B cell (primary cell): Measurements from ENCODE around the gene KIF14. TPM values are rescaled to one million over a fixed set of nuclear protein-coding genes. Genes with fewer than 3 reads are reported as not detected.

Experiments used
- ATAC-seq: fragments of 200-7000 bp; cut with Tn5 transposase; one replicate; pipeline ENCODE4 v1.10.0; 2021; ENCODE audit warnings: low read depth, mild to moderate bottlenecking, moderate number of reproducible peaks, moderate library complexity
- CTCF ChIA-PET: fragments of 350-600 bp; sonication (Branson Sonifier 250); formaldehyde crosslinking; loops from one replicate; lab custom pipeline; 2021; ENCODE audit warnings: antibody characterized with exemption, inconsistent platforms; lab: Charles Lee
- POLR2A ChIA-PET: fragments of 350-600 bp; sonication (Branson Sonifier 250); formaldehyde crosslinking; loops from one replicate; lab custom pipeline; 2021; ENCODE audit warnings: antibody characterized with exemption; lab: Charles Lee
- DNase-seq: peaks from one replicate; pipeline ENCODE4 v3.0.0; 2013
- H2AFZ ChIP-seq: 2 replicates; pipeline ENCODE4 v1.6.1; 2012; ENCODE audit warnings: mild to moderate bottlenecking, low read depth, low read length; ENCODE audit not compliant: insufficient read depth, poor library complexity, severe bottlenecking
- H3K27ac ChIP-seq, 2 donors: 1 replicate in 1 of 2; 2 replicates in 1 of 2; pipeline ENCODE4 v1.5.1; 2012 to 2013; ENCODE audit warnings: low read length in 2 of 2, mild to moderate bottlenecking in 2 of 2, moderate library complexity in 1 of 2
- H3K27me3 ChIP-seq, 4 experiments: fragments of 200-600 bp in 1 of 4; sonication (generic) in 1 of 4; replicated peaks in 1 of 4; 1 replicate in 2 of 4; 2 replicates in 2 of 4; pipeline versions ENCODE4 v1.6.1 to v1.7.0; 2013 to 2016; ENCODE audit warnings: low read length in 3 of 4, mild to moderate bottlenecking in 2 of 4, mixed read lengths in 1 of 4, moderate library complexity in 1 of 4; ENCODE audit not compliant: insufficient read depth in 4 of 4, control insufficient read depth in 3 of 4; ENCODE audit errors: control extremely low read depth in 1 of 4
- H3K36me3 ChIP-seq, 2 experiments: replicated peaks in 1 of 2; 1 replicate in 1 of 2; 2 replicates in 1 of 2; pipeline versions ENCODE4 v1.6.1 to v1.7.1; 2013; ENCODE audit warnings: low read length in 1 of 2; ENCODE audit not compliant: insufficient read depth in 2 of 2, control insufficient read depth in 1 of 2; ENCODE audit errors: control extremely low read depth in 1 of 2, extremely low read depth in 1 of 2
- H3K4me1 ChIP-seq, 2 donors: fragments of 200-600 bp in 1 of 2; sonication (generic) in 1 of 2; 1 replicate in 1 of 2; 2 replicates in 1 of 2; pipeline versions ENCODE4 v1.5.1 to v1.6.1; 2013 to 2017; ENCODE audit warnings: low read length in 2 of 2; ENCODE audit not compliant: control insufficient read depth in 2 of 2, insufficient read depth in 2 of 2
- H3K4me2 ChIP-seq: replicated peaks from 2 replicates; pipeline ENCODE3; 2012; ENCODE audit warnings: mild to moderate bottlenecking, low read depth, low read length; ENCODE audit not compliant: poor library complexity, severe bottlenecking
- H3K4me3 ChIP-seq, 5 experiments: fragments of 200-600 bp in 1 of 5; sonication (generic) in 1 of 5; 1 replicate in 3 of 5; 2 replicates in 2 of 5; pipeline versions ENCODE4 v1.5.1 to v1.7.0; 2011 to 2016; ENCODE audit warnings: low read length in 4 of 5, mild to moderate bottlenecking in 4 of 5, low read depth in 2 of 5, control low read depth in 1 of 5, moderate library complexity in 1 of 5; ENCODE audit not compliant: insufficient read depth in 1 of 5; ENCODE audit errors: control extremely low read depth in 1 of 5, extremely low read depth in 1 of 5
- H3K79me2 ChIP-seq: fragments of 200-600 bp; sonication (generic); one replicate; pipeline ENCODE4 v1.6.0; 2016; ENCODE audit warnings: low read length; ENCODE audit not compliant: control insufficient read depth, insufficient read depth
- H3K9ac ChIP-seq: fragments of 200-600 bp; sonication (generic); 2 replicates; pipeline ENCODE4 v1.6.1; 2017; ENCODE audit warnings: mild to moderate bottlenecking, low read length, moderate library complexity
- H3K9me3 ChIP-seq, 3 donors: one replicate each; pipeline versions ENCODE4 v1.6.1 to v1.7.1; 2013; ENCODE audit warnings: low read length in 2 of 3; ENCODE audit not compliant: control insufficient read depth in 2 of 3, insufficient read depth in 1 of 3; ENCODE audit errors: control extremely low read depth in 1 of 3
- H4K20me1 ChIP-seq: 2 replicates; pipeline ENCODE4 v1.6.0; 2012; ENCODE audit warnings: mild to moderate bottlenecking, low read length; ENCODE audit not compliant: insufficient read depth, control insufficient read depth, poor library complexity, severe bottlenecking
- H3K27ac Mint-ChIP-seq: one replicate; pipeline ENCODE4 v1.8.0; 2021; ENCODE audit warnings: mixed read lengths
- H3K27me3 Mint-ChIP-seq: one replicate; pipeline ENCODE4 v1.8.0; 2021; ENCODE audit warnings: mixed read lengths
- H3K4me1 Mint-ChIP-seq: one replicate; pipeline ENCODE4 v1.8.0; 2021; ENCODE audit warnings: mixed read lengths
- H3K4me3 Mint-ChIP-seq: one replicate; pipeline ENCODE4 v1.8.0; 2021; ENCODE audit warnings: mixed read lengths
- H3K9me3 Mint-ChIP-seq: one replicate; pipeline ENCODE4 v1.8.0; 2022; ENCODE audit warnings: mixed read lengths; ENCODE audit not compliant: insufficient read depth
- CTCF ChIP-seq: fragments of 200-600 bp; IDR thresholded peaks from one replicate; pipeline ENCODE4 v1.8.0; 2022; ENCODE audit warnings: antibody characterized with exemption, mild to moderate bottlenecking
- EZH2 ChIP-seq: IDR thresholded peaks from 2 replicates; pipeline ENCODE4 v1.6.1; 2012; ENCODE audit warnings: borderline replicate concordance, low read depth, mild to moderate bottlenecking, moderate library complexity, low read length; ENCODE audit not compliant: insufficient read depth, poor library complexity, severe bottlenecking
- WGBS: methylation state at CpG from one replicate; pipeline ENCODE4 v1.1.5; 2013; ENCODE audit warnings: missing lambda C conversion rate; ENCODE audit not compliant: insufficient coverage; 5-methylcytosine and 5-hydroxymethylcytosine counted together
- intact Hi-C: fragments of 100-400 bp; cut with micrococcal nuclease; formaldehyde crosslinking; loops from one replicate; pipeline ENCODE4 v1.10.0; 2022
- polyA plus RNA-seq: library from polyadenylated mRNA; depleted of rRNA; stranded (reverse); fragments of >200 nt; gene quantifications from 2 replicates; pipeline ENCODE4 v1.2.3, GENCODE V29; 2012
- total RNA-seq, 2 donors: library from RNA; stranded (reverse); fragments of 120-200 nt in 1 of 2; gene quantifications; 1 replicate in 1 of 2; 2 replicates in 1 of 2; pipeline versions ENCODE4 v1.2.3 to v1.2.4, GENCODE V29; 2013 to 2022

KIF14 gene
- total and polyA plus RNA-seq, 2 donors (not counting 1 experiment from before 2014, with no cell fraction given), result 0.01 to 0.15 TPM

DNA sequence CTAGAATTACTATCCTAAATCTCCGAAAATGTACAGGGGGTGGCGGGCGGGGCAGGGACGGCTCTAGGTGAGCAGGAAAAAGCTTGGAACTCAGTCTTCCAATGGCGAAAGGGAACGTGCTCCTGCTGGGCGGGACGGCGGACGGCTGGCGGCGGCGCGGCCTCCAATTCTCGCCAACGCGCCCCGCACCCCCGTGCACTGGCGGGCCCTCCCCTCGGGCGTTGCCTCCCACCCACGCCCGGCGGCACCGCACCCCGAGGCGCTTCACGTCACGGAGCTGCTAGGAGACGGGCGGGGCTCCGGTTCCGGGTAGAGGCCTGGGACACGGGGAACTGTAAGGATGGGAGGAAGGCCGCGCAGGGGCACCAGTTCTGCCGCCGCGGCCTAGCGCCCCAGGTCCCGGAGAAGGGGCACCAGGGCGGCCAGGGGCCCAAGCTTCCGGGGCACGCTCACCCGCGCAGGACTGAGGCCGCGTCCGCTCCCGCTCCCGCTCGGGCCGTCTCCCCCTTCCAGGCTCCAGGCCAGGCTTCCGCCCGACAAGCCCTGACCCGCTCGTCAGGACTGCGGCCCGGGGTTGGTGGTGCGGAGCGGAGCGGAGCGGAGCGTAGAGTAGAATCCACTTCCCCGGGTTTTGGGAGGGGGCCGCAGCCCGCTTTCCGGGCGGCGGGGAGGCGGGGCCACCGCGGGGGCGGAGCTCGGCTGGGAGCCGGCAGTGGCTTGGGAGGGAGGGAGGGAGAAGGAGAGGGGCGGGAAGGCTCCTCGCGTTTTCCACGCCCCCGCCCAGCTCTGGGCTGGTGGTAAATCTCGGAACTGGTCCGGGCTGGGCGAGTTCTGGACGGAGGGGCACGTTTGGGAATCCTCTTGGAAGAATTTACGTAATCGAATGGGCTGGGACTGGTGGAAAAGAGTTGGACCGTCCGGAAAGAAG lies 49.0 kb upstream of the KIF14 start, which contains the start of gene DDX59:
TSS of gene DDX59 (minus strand) at position 594 of the 928 bp plus-strand sequence. CDS start 3,167 bp downstream, outside the sequence.
- Mint-ChIP-seq H3K27me3 (no peaks in the 10 kb centered on the region), H3K27ac (peak within 1 kb of the TSS; percentile 99), H3K4me3 (peak within 1 kb of the TSS; percentile 99), H3K4me1 (peaks cover 42% of the 10 kb centered on the region), H3K9me3 (no peaks in the 10 kb centered on the region)
- peak within 1 kb of the TSS; percentile 84 for H3K9ac ChIP-seq
- peak; percentile 82 for ATAC-seq
- DNase-seq, result peak; percentile 92
- peaks cover 8 to 13% of the 10 kb centered on the region in 2 donors for H3K4me1 ChIP-seq
- H3K4me3 ChIP-seq, result peak within 1 kb of the TSS; percentile 56 to 95 (median 78)
- H3K4me2 ChIP-seq, result peak within 1 kb of the TSS; percentile 77
- H3K27me3 ChIP-seq, result no peaks in the 10 kb centered on the region
- TF ChIP-seq CTCF, result no peak
- no peak for TF ChIP-seq EZH2
- WGBS, result under 1% methylated on average over 89 of the region's 91 CpGs
- peak within 1 kb of the TSS; percentile 92 to 98 for H3K27ac ChIP-seq
- POLR2A ChIA-PET, result interaction anchor here (1.0 to 2.3 kb wide), 8 partner anchors 13 to 351 kb away, joined by 3 to 11 read pairs (median 4); partner anchors contain the start of genes CAMSAP2 and KIF14
- CTCF ChIA-PET, result interaction anchor here (0.6 to 3.5 kb wide), 7 partner anchors 41 to 134 kb away, joined by 3 to 59 read pairs (median 5); partner anchors contain the start of gene KIF14
- H2AFZ ChIP-seq, result peak within 1 kb of the TSS; percentile 76
- H3K9me3 ChIP-seq, result no peaks in the 10 kb centered on the region
- intact Hi-C loops, result loop anchor here (1.0 to 5.0 kb wide), 5 partner anchors 15 to 353 kb away; partner anchors contain the start of genes CAMSAP2, KIF14 and KIF21B
- H3K79me2 ChIP-seq, result peaks cover 6% of the 10 kb centered on the region
- H4K20me1 ChIP-seq, result no peaks in the 10 kb centered on the region
- peaks cover 0 to 13% of the 10 kb centered on the region in 2 experiments for H3K36me3 ChIP-seq
